Stimulated activated CD4-positive, alpha-beta T cell treated with anti-CD3 and anti-CD28 coated beads, Interleukin-4, amount 100 ng/mL, for 24 hours (primary cell): ENCODE data around the gene GTSE1.
"Not testable (repeated sequence)": the region's sequence is repeated elsewhere in the genome, so short reads cannot be mapped to it uniquely, and the experiment has no call there.

Experiments
- DNase-seq: peaks from one replicate; pipeline ENCODE4 v3.0.0-alpha.2; 2020

GTSE1 gene

GRCh38 chr22:46295277-46295971 lies 1.2 kb upstream of the GTSE1 start:
- no peak for DNase-seq

DNA sequence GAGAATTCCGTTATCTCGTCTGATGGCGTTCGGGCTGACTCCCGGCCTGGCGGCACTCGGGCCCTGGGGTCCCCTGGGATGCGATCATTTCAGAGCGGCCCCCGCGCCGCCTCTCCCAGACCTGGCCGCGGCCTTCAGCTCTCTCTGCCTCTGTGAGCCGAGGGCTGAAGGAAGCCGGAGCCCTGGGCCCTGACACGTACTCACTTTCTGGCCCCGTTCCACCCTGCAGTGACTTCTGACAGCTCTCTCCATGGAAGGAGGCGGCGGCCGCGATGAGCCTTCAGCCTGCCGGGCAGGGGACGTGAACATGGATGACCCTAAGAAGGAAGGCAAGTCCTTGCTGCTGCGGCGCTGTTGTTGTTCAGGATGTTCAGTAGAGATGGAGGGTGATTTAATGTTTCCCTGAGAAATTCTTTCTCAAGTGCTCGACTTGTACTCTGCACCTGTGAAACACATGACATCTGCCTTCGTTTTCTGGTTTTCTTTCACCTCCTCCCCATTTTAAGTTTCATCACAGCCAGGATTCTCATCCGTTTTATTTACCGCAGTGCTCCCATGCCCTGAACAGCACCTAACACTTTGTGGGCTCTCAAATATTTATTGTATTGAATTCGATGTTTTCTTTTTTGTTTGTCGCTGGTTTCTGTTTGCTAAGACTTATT lies 612 bp downstream of the GTSE1 start:
- DNase-seq, result no peak

DNA sequence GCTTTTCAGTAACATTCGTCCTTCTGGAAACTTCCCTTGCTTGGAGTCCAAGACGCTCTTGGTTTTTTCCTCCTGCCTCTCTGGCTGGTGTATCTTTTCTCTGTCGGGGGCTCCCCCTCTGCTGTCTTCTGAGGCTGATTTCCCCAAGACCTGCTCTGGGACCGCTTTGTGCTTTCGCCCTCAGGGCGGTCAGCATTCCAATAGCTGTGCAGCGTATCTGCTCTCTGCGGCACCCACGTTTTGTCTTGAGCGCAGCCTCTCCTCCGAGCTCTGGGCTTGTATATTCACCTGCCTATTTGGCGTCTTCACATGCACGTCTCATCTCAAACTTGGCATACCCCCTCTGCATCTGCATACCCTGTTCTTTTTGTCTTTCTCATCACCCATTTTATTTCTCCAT lies 2.4 kb downstream of the GTSE1 start:
- DNase-seq, result no peak

- DNase-seq, result no peak
These were observed 3.8 kb downstream of the GTSE1 start for GRCh38 chr22:46300491-46300890.

DNA sequence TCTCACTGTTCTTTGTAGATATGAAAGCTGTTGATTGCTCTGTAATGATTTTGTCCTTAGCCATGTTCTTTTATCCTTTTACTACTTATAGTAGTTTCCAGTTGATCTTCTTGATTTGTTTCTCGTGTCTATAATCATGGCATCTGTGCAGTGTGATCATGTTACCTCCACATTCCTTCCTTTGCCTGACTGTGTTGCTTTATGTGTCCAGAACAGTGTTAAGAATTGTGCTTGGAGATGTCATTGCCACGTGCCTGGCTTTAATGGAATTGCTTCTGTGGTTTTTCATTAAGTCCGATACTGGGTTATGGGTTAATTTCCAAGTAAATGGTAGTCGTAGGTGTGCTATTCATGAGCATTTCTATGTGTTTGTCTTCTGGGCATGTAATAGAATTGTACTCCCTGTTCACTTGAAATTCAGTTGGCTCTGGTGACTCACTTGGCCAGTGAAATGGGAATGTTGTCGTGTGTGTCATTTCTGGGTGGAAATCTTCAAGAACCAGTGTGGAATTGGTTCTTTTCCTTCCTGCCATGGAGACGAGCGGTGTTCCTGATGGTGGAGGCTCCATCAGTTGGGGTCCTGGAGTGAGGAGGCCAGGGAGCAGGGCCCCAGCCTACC lies 6.8 kb downstream of the GTSE1 start:
- no peak for DNase-seq

DNA sequence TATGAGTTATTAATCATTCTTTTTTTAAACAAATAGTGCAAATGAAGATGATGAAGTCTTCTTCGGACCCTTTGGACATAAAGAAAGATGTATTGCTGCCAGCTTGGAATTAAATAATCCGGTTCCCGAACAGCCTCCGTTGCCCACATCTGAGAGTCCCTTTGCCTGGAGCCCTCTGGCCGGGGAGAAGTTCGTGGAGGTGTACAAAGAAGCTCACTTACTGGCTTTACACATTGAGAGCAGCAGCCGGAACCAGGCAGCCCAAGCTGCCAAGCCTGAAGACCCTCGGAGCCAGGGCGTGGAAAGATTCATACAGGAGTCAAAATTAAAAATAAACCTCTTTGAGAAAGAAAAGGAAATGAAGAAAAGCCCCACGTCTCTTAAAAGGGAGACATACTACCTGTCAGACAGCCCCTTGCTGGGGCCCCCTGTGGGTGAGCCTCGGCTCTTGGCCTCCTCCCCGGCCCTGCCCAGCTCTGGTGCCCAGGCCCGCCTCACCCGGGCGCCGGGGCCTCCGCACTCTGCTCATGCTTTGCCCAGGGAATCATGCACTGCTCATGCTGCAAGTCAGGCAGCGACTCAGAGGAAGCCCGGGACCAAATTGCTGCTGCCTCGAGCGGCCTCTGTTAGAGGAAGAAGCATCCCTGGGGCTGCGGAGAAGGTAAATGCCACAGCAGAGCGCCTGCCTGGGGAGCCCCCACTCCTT lies 11.8 kb downstream of the GTSE1 start:
- no peak for DNase-seq

GRCh38 chr22:46309526-46310085 lies 12.9 kb downstream of the GTSE1 start:
- DNase-seq, result no peak

- no peak for DNase-seq
These were observed 15.4 kb downstream of the GTSE1 start for GRCh38 chr22:46312056-46312455.

DNA sequence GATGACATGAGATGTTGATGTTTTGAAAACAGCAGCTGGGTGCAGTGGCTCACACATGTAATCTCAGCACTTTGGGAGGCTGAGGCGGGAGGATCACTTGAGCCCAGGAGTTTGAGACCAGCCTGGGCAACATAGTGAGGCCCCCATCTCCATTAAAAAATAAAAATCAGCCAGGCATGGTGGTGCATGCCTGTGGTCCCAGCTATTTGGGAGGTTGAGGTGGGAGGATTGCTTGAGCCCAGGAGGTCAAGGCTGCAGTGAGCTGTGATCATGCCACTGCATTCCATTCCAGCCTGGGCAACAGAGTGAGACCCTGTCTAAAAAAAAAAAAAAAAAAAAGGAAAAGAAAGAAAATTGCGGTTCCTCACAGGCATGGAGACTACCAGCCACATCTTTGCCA lies 16.2 kb downstream of the GTSE1 start:
- DNase-seq, result not testable (repeated sequence)

GRCh38 chr22:46315976-46316375 lies 19.3 kb downstream of the GTSE1 start:
- DNase-seq, result no peak

DNA sequence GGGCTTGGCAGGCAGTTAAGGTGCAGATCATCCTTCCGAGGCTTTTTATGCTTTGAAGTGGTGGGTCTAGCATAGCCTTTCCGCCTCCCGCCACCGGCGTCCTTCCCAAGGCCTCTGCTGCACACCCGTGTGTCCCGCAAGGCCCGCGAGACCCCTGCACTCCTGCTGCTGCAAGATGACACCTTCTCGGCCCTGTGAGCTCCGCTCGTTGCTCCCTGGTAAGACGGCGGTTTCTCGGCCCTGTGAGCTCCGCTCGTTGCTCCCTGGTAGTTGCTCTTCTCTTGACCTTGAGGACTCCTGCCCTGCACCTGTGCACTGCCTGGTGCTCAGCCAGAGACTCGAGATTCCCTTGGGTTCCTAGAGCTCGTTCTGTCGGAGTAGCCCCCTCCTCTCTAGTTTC lies 21.0 kb downstream of the GTSE1 start:
- DNase-seq, result no peak

- no peak for DNase-seq
These were observed 21.9 kb downstream of the GTSE1 start for GRCh38 chr22:46318576-46318975.

DNA sequence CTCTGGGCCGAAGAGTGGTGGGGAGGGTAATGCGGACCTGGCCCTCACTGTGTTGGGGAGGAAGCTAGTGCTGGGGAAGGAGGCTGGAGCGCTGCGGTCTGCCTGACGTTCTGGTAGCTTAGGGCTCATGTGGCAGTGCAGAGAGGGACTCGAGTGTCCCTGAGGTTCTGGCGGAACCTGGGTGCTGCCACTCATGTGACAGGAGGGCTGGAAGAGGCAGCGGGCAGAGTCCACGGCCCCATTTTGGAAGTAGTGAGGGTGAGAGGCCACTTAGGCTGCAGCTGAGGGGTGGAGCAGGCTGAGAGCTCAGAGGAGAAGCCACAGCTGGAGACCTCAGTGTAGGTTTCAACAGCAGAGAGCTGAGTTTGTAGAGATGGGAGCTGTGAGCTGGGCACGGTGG lies 22.6 kb downstream of the GTSE1 start:
- DNase-seq, result no peak

- DNase-seq, result no peak
These were observed 23.6 kb downstream of the GTSE1 start for GRCh38 chr22:46320166-46320710.

GRCh38 chr22:46320716-46321386 lies 24.2 kb downstream of the GTSE1 start:
- no peak for DNase-seq

- DNase-seq, result no peak
These were observed 26.0 kb downstream of the GTSE1 start for GRCh38 chr22:46322711-46323110.

DNA sequence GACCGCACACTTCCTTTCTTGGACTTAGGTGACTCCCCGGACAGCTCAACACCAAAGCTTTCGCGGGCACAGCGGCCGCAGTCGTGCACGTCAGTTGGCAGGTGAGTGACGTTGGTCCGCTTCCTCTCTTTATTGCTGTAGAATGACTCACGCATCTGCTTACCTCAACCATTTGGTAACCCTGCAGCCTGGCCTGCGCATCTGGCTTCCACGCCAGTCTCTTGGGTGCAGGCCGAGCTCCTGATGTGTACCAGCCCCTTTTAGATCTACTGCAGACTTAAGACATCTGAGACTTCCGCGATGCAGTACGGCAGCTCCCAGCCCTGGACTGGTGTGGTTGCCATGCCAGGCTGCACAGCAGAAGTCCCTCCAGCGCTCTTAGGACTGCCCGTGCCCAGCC lies 26.5 kb downstream of the GTSE1 start:
- DNase-seq, result no peak

- DNase-seq, result no peak
These were observed 29.5 kb downstream of the GTSE1 start for GRCh38 chr22:46326066-46326680.

DNA sequence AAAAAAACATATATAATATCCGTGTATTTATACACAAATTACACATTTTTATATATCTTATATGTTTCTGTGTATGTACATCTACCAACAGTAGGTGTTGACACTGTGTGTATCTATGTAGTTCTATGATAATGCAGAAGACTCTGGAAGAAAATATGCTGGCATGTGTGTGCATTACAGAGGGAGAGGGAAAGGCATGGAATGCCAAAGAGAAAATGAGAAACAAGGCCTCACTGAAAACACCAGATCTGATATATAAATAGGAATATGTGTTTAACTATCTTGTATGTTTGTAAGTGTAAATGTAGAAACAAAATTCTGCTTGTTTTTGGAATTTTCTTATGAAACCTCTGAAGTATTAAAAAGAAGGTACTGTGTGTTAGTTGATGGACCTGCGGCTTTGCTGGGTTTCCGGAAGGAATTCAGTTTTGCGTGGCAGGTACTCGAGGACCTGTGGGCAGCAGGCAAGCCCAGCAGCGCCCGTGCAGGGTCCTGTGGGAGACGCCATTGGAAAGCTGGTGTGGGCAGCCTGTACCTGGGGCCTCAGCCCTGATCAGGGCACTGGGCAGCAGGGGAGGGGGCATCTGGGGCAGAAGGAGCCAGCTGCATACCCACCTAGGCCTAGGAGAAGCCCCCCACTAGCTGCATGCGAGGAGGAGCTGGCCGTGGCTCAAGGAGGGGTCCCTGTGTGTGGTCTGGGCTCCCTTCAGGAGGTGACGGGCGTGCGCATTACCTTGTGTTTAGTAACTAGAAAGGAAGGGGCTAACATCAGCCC lies 31.2 kb downstream of the GTSE1 start:
- no peak for DNase-seq

GRCh38 chr22:46328797-46329196 lies 32.1 kb downstream of the GTSE1 start:
- DNase-seq, result no peak

GRCh38 chr22:46329616-46330015 lies 32.9 kb downstream of the GTSE1 start:
- DNase-seq, result no peak
